ENCODE data around the gene CA10. TPM values are rescaled to one million over a fixed set of nuclear protein-coding genes. Genes with fewer than 3 reads are reported as not detected.

The CA10 gene
- total and polyA plus RNA-seq, 2 of the 4 experiments (the other 2 are of a cell fraction) = not detected

GRCh38 chr17:51731941-51732722 lies 426.4 kb downstream of the CA10 start:
- H3K27me3 ChIP-seq (ENCODE audit: control insufficient read depth, insufficient read depth, low read length) = no peaks in the 10 kb centered on the region
- no peak overlapping the region for H3K4ac ChIP-seq (ENCODE audit: low read depth, low read length)
- H3K9ac ChIP-seq (ENCODE audit: low read depth, low read length) = no peak overlapping the region
- H2AK5ac ChIP-seq (ENCODE audit: low read depth, low read length) = no peak overlapping the region
- H3K18ac ChIP-seq (ENCODE audit: low read depth, low read length) = no peak overlapping the region
- H2AFZ ChIP-seq (replicated peaks; ENCODE audit: low read length, poor library complexity) = no peak overlapping the region
- no peak for DNase-seq
- H3K23ac ChIP-seq (ENCODE audit: low read depth, low read length) = no peak overlapping the region
- BruUV-seq (replicated peaks) = no TSS peak
- no peaks in the 10 kb centered on the region for H4K20me1 ChIP-seq (ENCODE audit: insufficient read depth, low read length)
- dilution Hi-C loops (cut with HindIII; ENCODE audit: low sequenced_read_pairs, unreplicated experiment) = no loop called here
- intact Hi-C loops (cut with micrococcal nuclease) = no loop called here
- H3K79me1 ChIP-seq (ENCODE audit: low read depth in 1 of 2, low read length in 2 of 2) = no peaks in the 10 kb centered on the region
- no peak for ATAC-seq (ENCODE audit: low read depth)
- H4K8ac ChIP-seq (ENCODE audit: low read depth in 2 of 2, low read length in 2 of 2) = no peak overlapping the region
- H2BK20ac ChIP-seq (ENCODE audit: low read depth, low read length) = no peak overlapping the region
- no peak overlapping the region for H4K91ac ChIP-seq (ENCODE audit: insufficient read depth, low read depth, low read length)
- in situ Hi-C loops (cut with MboI; ENCODE audit: low sequenced_read_pairs) = no loop called here
- TF ChIP-seq MAZ (IDR thresholded peaks at IDR 0.05; ENCODE audit: borderline replicate concordance, low read depth, low read length) (no peak), POLR2A (IDR thresholded peaks at IDR 0.05; ENCODE audit: low read depth, low read length) (no peak), RFX5 (IDR thresholded peaks at IDR 0.05; ENCODE audit: low read depth, low read length) (no peak), MXI1 (IDR thresholded peaks at IDR 0.05; ENCODE audit: borderline replicate concordance, low read depth, low read length) (no peak), SMC3 (IDR thresholded peaks at IDR 0.05; ENCODE audit: low read depth, low read length) (no peak), BHLHE40 (IDR thresholded peaks at IDR 0.05; ENCODE audit: low read depth, low read length) (no peak), RAD21 (IDR thresholded peaks at IDR 0.05; ENCODE audit: low read length) (no peak), CTCF (conservative IDR thresholded peaks at IDR 0.05; ENCODE audit: low read depth, low read length) (no peak)
- no peak overlapping the region for H2BK15ac ChIP-seq (ENCODE audit: low read depth, low read length)
- no peak overlapping the region for H2AK9ac ChIP-seq (replicated peaks; ENCODE audit: low read depth, low read length, poor library complexity)
- no peak overlapping the region for H3K4me2 ChIP-seq (ENCODE audit: low read depth, low read length)
- POLR2A ChIA-PET (ENCODE audit: unreplicated experiment) = no interaction called here
- no peak overlapping the region for H3K14ac ChIP-seq (replicated peaks; ENCODE audit: low read depth, low read length)
- no peak overlapping the region for H3K27ac ChIP-seq (ENCODE audit: insufficient read depth, low read length)
- no peak overlapping the region for H4K5ac ChIP-seq (ENCODE audit: low read depth, low read length)
- H2BK5ac ChIP-seq (ENCODE audit: low read depth, low read length, poor library complexity, severe bottlenecking) = no peak overlapping the region
- no peaks in the 10 kb centered on the region for H3K36me3 ChIP-seq (ENCODE audit: control insufficient read depth, insufficient read depth, low read length)
- no peak overlapping the region for H3K56ac ChIP-seq (ENCODE audit: extremely low read depth, insufficient read depth, low read length)
- CTCF ChIA-PET = interaction anchor here (0.6 kb wide), 1 partner anchor 214 kb away, joined by 3 read pairs; no protein-coding TSS in a partner anchor
- H3K4me1 ChIP-seq (ENCODE audit: control insufficient read depth, insufficient read depth, low read length) = no peaks in the 10 kb centered on the region
- H2BK120ac ChIP-seq (ENCODE audit: low read depth, low read length) = no peak overlapping the region
- H3K9me3 ChIP-seq (ENCODE audit: control insufficient read depth, insufficient read depth, low read length) = peaks cover 11% of the 10 kb centered on the region
- no peak overlapping the region for H3K4me3 ChIP-seq (ENCODE audit: insufficient read depth, low read depth, low read length)
- H3K9me1 ChIP-seq (ENCODE audit: insufficient read depth, low read length) = no peaks in the 10 kb centered on the region
- WGBS, 2 experiments (ENCODE audit: extremely low coverage in 2 of 2, insufficient read length in 1 of 2) = 38% methylated on average over 2 of the region's 6 CpGs; no CpG with 5 or more reads in 1 of the 2 experiments
